Measurements from ENCODE around the gene STAT3. TPM values are rescaled to one million over a fixed set of nuclear protein-coding genes. Genes with fewer than 3 reads are reported as not detected.

Gene STAT3
- total RNA-seq, 1 experiment from 2014 or later: 115 TPM

- no peak overlapping the region for H3K27ac Mint-ChIP-seq (ENCODE audit: low read depth, unreplicated experiment)
- no peaks in the 10 kb centered on the region for H3K4me1 Mint-ChIP-seq (ENCODE audit: insufficient read depth, unreplicated experiment)
- peaks cover 14% of the 10 kb centered on the region for H3K27me3 Mint-ChIP-seq (ENCODE audit: insufficient read depth, unreplicated experiment)
- H3K4me3 Mint-ChIP-seq (ENCODE audit: unreplicated experiment): no peak overlapping the region
- ChIA-PET CTCF (interaction anchor here (0.6 kb wide), 1 partner anchor 117 kb away, joined by 3 read pairs; no protein-coding TSS in a partner anchor), POLR2A (interaction anchor here (0.7 kb wide), 2 partner anchors 23 to 121 kb away, joined by 3 read pairs; no protein-coding TSS in a partner anchor)
- H3K9me3 Mint-ChIP-seq (ENCODE audit: unreplicated experiment): no peaks in the 10 kb centered on the region
- no peak for TF ChIP-seq CTCF (IDR thresholded peaks at IDR 0.05; ENCODE audit: unreplicated experiment)
- no peaks in the 10 kb centered on the region for H3K36me3 Mint-ChIP-seq (ENCODE audit: insufficient read depth, unreplicated experiment)
- intact Hi-C loops (cut with micrococcal nuclease): no loop called here
- BruUV-seq (replicated peaks): no TSS peak
- DNase-seq (ENCODE audit: unreplicated experiment): no peak
These were observed 98.5 kb downstream of the STAT3 start for GRCh38 chr17:42289611-42290181.

GRCh38 chr17:42288803-42289610 is 99.2 kb downstream of the STAT3 start:
- no peak for TF ChIP-seq CTCF (IDR thresholded peaks at IDR 0.05; ENCODE audit: unreplicated experiment)
- peaks cover 14% of the 10 kb centered on the region for H3K27me3 Mint-ChIP-seq (ENCODE audit: insufficient read depth, unreplicated experiment)
- H3K4me1 Mint-ChIP-seq (ENCODE audit: insufficient read depth, unreplicated experiment): no peaks in the 10 kb centered on the region
- CTCF ChIA-PET: no interaction called here
- POLR2A ChIA-PET: interaction anchor here (0.7 to 1.2 kb wide), 3 partner anchors 14 to 122 kb away, joined by 3 to 4 read pairs (median 3); partner anchors contain the start of gene STAT5B
- H3K36me3 Mint-ChIP-seq (ENCODE audit: insufficient read depth, unreplicated experiment): no peaks in the 10 kb centered on the region
- no peak overlapping the region for H3K27ac Mint-ChIP-seq (ENCODE audit: low read depth, unreplicated experiment)
- peak overlapping the region; percentile 47 for H3K4me3 Mint-ChIP-seq (ENCODE audit: unreplicated experiment)
- no peaks in the 10 kb centered on the region for H3K9me3 Mint-ChIP-seq (ENCODE audit: unreplicated experiment)
- no peak for DNase-seq (ENCODE audit: unreplicated experiment)
- intact Hi-C loops (cut with micrococcal nuclease): no loop called here
- no TSS peak for BruUV-seq (replicated peaks)

GRCh38 chr17:42287977-42288802 is 100.1 kb downstream of the STAT3 start, which contains the start of gene STAT5A:
TSS of gene STAT5A (plus strand) at chr17:42288498. CDS start at chr17:42289412, 914 bp downstream.
- peak; percentile 56 for DNase-seq (ENCODE audit: unreplicated experiment)
- no peaks in the 10 kb centered on the region for H3K36me3 Mint-ChIP-seq (ENCODE audit: insufficient read depth, unreplicated experiment)
- no peak for TF ChIP-seq CTCF (IDR thresholded peaks at IDR 0.05; ENCODE audit: unreplicated experiment)
- intact Hi-C loops (cut with micrococcal nuclease): no loop called here
- ChIA-PET POLR2A (interaction anchor here (0.7 to 1.2 kb wide), 2 partner anchors 13 to 27 kb away, joined by 3 to 4 read pairs; partner anchors contain the start of gene STAT5B), CTCF (interaction anchor here (0.5 to 0.7 kb wide), 2 partner anchors 82 to 170 kb away, joined by 3 read pairs; no protein-coding TSS in a partner anchor)
- no TSS peak for BruUV-seq (replicated peaks)
- H3K27ac Mint-ChIP-seq (ENCODE audit: low read depth, unreplicated experiment): no peak within 1 kb of the TSS
- H3K9me3 Mint-ChIP-seq (ENCODE audit: unreplicated experiment): no peaks in the 10 kb centered on the region
- H3K4me3 Mint-ChIP-seq (ENCODE audit: unreplicated experiment): peak within 1 kb of the TSS; percentile 47
- no peaks in the 10 kb centered on the region for H3K4me1 Mint-ChIP-seq (ENCODE audit: insufficient read depth, unreplicated experiment)
- H3K27me3 Mint-ChIP-seq (ENCODE audit: insufficient read depth, unreplicated experiment): peaks cover 14% of the 10 kb centered on the region

Measured in MCF 10A (cell line).